Measurements from ENCODE around the gene FAM200A. TPM values are rescaled to one million over a fixed set of nuclear protein-coding genes. Genes with fewer than 3 reads are reported as not detected.

Gene FAM200A
- total and polyA plus RNA-seq, 7 experiments from 2014 or later, result 1.9 to 13.6 (median 5.9) TPM

DNA sequence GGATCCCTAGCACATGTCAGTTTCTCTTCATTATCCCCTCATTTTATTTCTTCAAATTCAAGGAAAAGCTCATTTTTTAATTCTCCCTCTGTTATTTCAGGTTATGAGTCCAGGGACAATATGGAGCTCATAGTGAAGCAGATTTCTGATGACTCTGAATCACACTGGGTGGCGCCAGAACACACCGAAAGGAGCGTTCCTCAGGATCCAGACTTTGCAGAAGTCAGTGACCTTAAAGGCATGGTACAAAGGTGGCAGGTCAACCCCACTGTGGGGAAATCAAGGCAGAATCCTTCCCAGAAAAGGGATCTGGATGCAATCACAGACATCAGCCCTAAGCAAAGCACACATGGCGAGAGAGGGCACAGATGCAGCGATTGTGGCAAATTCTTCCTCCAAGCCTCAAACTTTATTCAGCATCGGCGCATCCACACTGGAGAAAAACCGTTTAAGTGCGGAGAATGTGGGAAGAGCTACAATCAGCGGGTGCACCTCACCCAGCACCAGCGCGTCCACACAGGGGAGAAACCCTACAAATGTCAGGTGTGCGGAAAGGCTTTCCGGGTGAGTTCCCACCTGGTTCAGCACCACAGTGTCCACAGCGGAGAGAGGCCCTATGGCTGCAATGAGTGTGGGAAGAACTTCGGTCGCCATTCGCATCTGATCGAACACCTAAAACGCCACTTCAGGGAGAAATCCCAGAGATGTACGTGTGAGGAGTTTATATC lies 26.0 kb downstream of the FAM200A start:
- intact Hi-C loops (cut with micrococcal nuclease), result loop anchor here in 1 of 2 donors (2.0 kb wide), 3 partner anchors 55 to 465 kb away; no protein-coding TSS in a partner anchor
- Histone ChIP-seq H3K4me1 (ENCODE audit: control insufficient read depth in 2 of 2, insufficient read depth in 2 of 2, low read length in 2 of 2) (no peaks in the 10 kb centered on the region), H3K27me3 (ENCODE audit: control insufficient read depth in 2 of 2, insufficient read depth in 2 of 2, low read length in 2 of 2) (no peaks in the 10 kb centered on the region), H3K9me3 (ENCODE audit: control insufficient read depth in 2 of 3, low read length in 3 of 3) (peaks cover 0 to 4% (median 1%) of the 10 kb centered on the region in 3 experiments), H3K36me3 (ENCODE audit: control insufficient read depth in 2 of 3, insufficient read depth in 3 of 3, low read length in 3 of 3) (peaks cover 0 to 36% (median 0%) of the 10 kb centered on the region in 3 experiments), H3K4me3 (ENCODE audit: low read length) (no peak overlapping the region), H3K27ac (ENCODE audit: low read depth, low read length) (no peak overlapping the region)
- POLR2A ChIA-PET, result interaction anchor here (0.6 to 0.7 kb wide), 3 partner anchors 16 to 98 kb away, joined by 3 read pairs; partner anchors contain the start of gene ZKSCAN5
- ATAC-seq (peak; percentile 53), DNase-seq (peak in 3 of 9 donors; percentile 7 to 23 (median 21))
- Mint-ChIP-seq H3K9me3 (peaks cover 0 to 31% (median 16%) of the 10 kb centered on the region in 11 donors), H3K36me3 (peaks cover 12 to 69% (median 43%) of the 10 kb centered on the region in 5 donors), H3K27ac (peak overlapping the region in 5 of 9 donors; percentile 3 to 74 (median 32)), H3K4me1 (peaks cover 0 to 6% (median 0%) of the 10 kb centered on the region in 7 donors), H3K27me3 (no peaks in the 10 kb centered on the region), H3K4me3 (no peak overlapping the region)
- CTCF ChIA-PET, result interaction anchor here (0.9 to 1.2 kb wide), 5 partner anchors 55 to 469 kb away, joined by 3 to 5 read pairs (median 3); no protein-coding TSS in a partner anchor

DNA sequence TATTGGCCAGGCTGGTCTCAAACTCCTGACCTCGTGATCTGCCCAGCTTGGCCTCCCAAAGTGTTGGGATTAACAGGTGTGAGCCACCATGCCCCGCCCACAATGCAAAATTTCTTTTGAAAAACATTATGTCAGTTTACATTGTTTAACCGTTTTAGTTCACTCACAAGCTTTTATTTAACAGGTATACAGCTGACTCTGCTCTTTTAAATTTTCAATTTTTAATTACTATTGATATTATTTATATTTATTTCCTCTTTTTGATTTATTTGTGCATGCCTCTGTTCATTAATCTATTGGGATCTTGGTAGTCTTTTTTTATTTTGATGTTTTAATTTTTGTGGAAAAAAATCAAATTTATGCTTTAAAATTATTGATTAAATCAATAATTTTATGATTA lies 30.5 kb downstream of the FAM200A start:
- no peak for ATAC-seq
- Histone ChIP-seq H3K36me3 (ENCODE audit: control insufficient read depth in 2 of 3, insufficient read depth in 3 of 3, low read length in 3 of 3) (peaks cover 0 to 28% (median 5%) of the 10 kb centered on the region in 3 experiments), H3K9me3 (ENCODE audit: control insufficient read depth in 2 of 3, low read length in 3 of 3) (no peaks in the 10 kb centered on the region), H3K27me3 (ENCODE audit: control insufficient read depth in 2 of 2, insufficient read depth in 2 of 2, low read length in 2 of 2) (no peaks in the 10 kb centered on the region), H3K4me1 (ENCODE audit: control insufficient read depth in 2 of 2, insufficient read depth in 2 of 2, low read length in 2 of 2) (no peaks in the 10 kb centered on the region), H3K27ac (ENCODE audit: low read depth, low read length) (no peak overlapping the region), H3K4me3 (ENCODE audit: low read length) (no peak overlapping the region)
- H3K4me3 Mint-ChIP-seq, result no peak overlapping the region
- intact Hi-C loops (cut with micrococcal nuclease), result no loop called here
- H3K27me3 Mint-ChIP-seq, result no peaks in the 10 kb centered on the region
- peaks cover 13 to 48% (median 26%) of the 10 kb centered on the region in 5 donors for H3K36me3 Mint-ChIP-seq
- ChIA-PET CTCF (no interaction called here), POLR2A (no interaction called here)
- no peak for DNase-seq
- peaks cover 0 to 8% (median 0%) of the 10 kb centered on the region in 11 donors for H3K9me3 Mint-ChIP-seq
- H3K27ac Mint-ChIP-seq, result no peak overlapping the region
- peaks cover 0 to 6% (median 0%) of the 10 kb centered on the region in 7 donors for H3K4me1 Mint-ChIP-seq

DNA sequence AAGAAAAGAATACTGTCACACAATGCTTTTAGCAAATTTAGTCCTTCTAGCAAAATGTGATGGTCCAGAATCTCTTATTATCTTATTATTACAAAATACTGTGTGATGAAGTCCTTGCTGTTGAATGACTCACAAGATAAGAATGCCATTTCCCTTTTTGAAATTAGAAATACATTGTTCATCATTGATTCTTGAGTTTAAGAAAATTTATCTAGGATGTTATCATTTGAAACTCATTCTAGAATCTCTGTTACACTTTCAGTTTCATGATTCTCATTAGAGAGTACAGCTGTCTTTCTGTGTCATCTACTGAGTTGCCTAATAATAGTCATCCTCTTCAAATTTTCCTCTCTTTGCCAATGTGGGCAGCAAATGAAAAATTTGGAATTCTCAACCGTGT lies 37.9 kb downstream of the FAM200A start:
- DNase-seq (no peak), ATAC-seq (no peak)
- H3K27ac Mint-ChIP-seq, result no peak overlapping the region
- Histone ChIP-seq H3K4me3 (ENCODE audit: low read length) (no peak overlapping the region), H3K27ac (ENCODE audit: low read depth, low read length) (no peak overlapping the region), H3K36me3 (ENCODE audit: control insufficient read depth in 2 of 3, insufficient read depth in 3 of 3, low read length in 3 of 3) (peaks cover 0 to 46% (median 9%) of the 10 kb centered on the region in 3 experiments), H3K27me3 (ENCODE audit: control insufficient read depth in 2 of 2, insufficient read depth in 2 of 2, low read length in 2 of 2) (no peaks in the 10 kb centered on the region), H3K9me3 (ENCODE audit: control insufficient read depth in 2 of 3, low read length in 3 of 3) (no peaks in the 10 kb centered on the region), H3K4me1 (ENCODE audit: control insufficient read depth in 2 of 2, insufficient read depth in 2 of 2, low read length in 2 of 2) (no peaks in the 10 kb centered on the region)
- H3K9me3 Mint-ChIP-seq, result no peaks in the 10 kb centered on the region
- POLR2A ChIA-PET, result interaction anchor here (1.6 kb wide), 1 partner anchor 10 kb away, joined by 4 read pairs; the partner anchor contains the start of gene ZKSCAN5
- no peaks in the 10 kb centered on the region for H3K27me3 Mint-ChIP-seq
- H3K4me1 Mint-ChIP-seq, result peaks cover 0 to 17% (median 9%) of the 10 kb centered on the region in 7 donors
- H3K4me3 Mint-ChIP-seq, result no peak overlapping the region
- CTCF ChIA-PET, result no interaction called here
- peaks cover 7 to 28% (median 15%) of the 10 kb centered on the region in 5 donors for H3K36me3 Mint-ChIP-seq
- intact Hi-C loops (cut with micrococcal nuclease), result no loop called here

DNA sequence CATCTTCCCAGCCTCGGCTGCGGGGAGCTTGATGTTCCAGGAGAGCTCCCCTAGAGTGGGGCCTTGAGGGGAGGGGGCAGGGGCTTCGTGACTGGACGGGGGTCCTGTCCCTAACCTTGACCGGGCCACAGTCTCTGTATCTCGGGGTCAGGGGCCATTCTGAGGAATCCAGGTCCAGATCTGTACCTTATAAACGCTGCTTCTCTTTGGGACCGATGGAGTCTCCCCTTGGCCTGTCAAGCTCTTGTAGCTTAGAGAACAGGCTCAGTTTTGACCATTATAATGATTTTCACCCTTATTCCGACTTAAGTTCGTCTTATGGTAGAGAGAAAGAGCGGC lies 46.6 kb downstream of the FAM200A start:
- Histone ChIP-seq H3K36me3 (ENCODE audit: control insufficient read depth in 2 of 3, insufficient read depth in 3 of 3, low read length in 3 of 3) (peaks cover 0 to 7% (median 0%) of the 10 kb centered on the region in 3 experiments), H3K27me3 (ENCODE audit: control insufficient read depth in 2 of 2, insufficient read depth in 2 of 2, low read length in 2 of 2) (no peaks in the 10 kb centered on the region), H3K27ac (ENCODE audit: low read depth, low read length) (peak overlapping the region; percentile 88), H3K4me3 (ENCODE audit: low read length) (peak overlapping the region; percentile 98), H3K9me3 (ENCODE audit: control insufficient read depth in 2 of 3, low read length in 3 of 3) (no peaks in the 10 kb centered on the region), H3K4me1 (ENCODE audit: control insufficient read depth in 2 of 2, insufficient read depth in 2 of 2, low read length in 2 of 2) (peaks cover 13 to 27% of the 10 kb centered on the region in 2 donors)
- Mint-ChIP-seq H3K4me1 (peaks cover 20 to 38% (median 30%) of the 10 kb centered on the region in 7 donors), H3K27ac (peak overlapping the region; percentile 68 to 99 (median 97)), H3K27me3 (no peaks in the 10 kb centered on the region), H3K9me3 (peaks cover 0 to 2% (median 0%) of the 10 kb centered on the region in 11 donors), H3K4me3 (peak overlapping the region; percentile 84 to 100 (median 96)), H3K36me3 (peaks cover 0 to 14% (median under 1%) of the 10 kb centered on the region in 5 donors)
- CTCF ChIA-PET, result interaction anchor here (1.0 kb wide), 1 partner anchor 27 kb away, joined by 3 read pairs; no protein-coding TSS in a partner anchor
- intact Hi-C loops (cut with micrococcal nuclease), result loop anchor here (2.0 to 10.0 kb wide), 9 partner anchors 120 to 924 kb away; partner anchors contain the start of genes ZNF3 (in 2 of the 2), ARPC1B (in 1 of the 2), COPS6 (in 1 of the 2) and MEPCE (in 1 of the 2)
- ATAC-seq (no peak), DNase-seq (peak in 1 of 9 donors; percentile 17)
- POLR2A ChIA-PET, result interaction anchor here (0.6 to 3.5 kb wide), 19 partner anchors 9 to 615 kb away, joined by 3 to 52 read pairs (median 6); partner anchors contain the start of genes AP4M1, ATP5MF, BUD31 and CPSF4

DNA sequence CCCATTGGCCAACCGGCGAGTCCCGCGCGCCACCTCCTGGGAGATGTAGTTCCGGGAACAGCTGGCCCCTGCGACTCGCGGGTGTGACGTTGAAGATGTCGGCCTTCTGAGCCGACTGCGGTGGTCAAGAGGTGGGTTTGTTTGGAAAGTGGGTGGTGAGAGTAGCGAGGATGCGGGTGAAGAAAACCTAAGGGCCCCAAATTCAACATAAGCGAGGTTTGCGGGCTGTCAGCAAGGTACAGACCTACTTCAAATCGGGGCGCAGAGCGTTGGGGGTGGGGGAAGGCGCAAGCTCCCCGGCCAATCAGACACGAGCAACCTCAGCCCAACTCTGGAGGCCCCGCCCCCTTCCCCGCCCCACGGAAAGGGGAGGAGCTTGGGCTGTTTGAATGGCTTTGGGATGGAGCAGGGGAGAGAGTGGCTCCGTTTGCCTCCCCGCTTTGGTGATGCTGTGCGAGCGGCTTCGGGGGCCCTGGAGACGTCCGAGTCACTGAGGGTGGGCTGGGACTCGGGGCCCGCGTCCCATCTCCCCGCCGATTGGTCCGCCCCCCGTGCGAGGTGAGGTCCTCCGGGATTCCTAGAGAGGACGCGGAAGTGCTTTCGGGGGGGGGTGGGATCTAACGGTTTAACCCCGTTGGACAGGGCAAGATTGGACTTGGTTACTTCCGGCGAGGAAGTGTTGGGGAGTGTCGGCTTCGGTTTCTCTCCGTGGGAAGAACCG lies 47.2 kb downstream of the FAM200A start, which contains the start of gene ZKSCAN5:
ZKSCAN5 (plus strand) TSS at position 60 of the 721 bp plus-strand sequence. CDS start 1,383 bp downstream, outside the sequence.
- peak within 1 kb of the TSS; percentile 98 for H3K4me3 ChIP-seq (ENCODE audit: low read length)
- Mint-ChIP-seq H3K27me3 (no peaks in the 10 kb centered on the region), H3K4me3 (peak within 1 kb of the TSS; percentile 84 to 100 (median 96)), H3K9me3 (peaks cover 0 to 3% (median 0%) of the 10 kb centered on the region in 11 donors), H3K27ac (peak within 1 kb of the TSS; percentile 68 to 99 (median 97)), H3K36me3 (peaks cover 0 to 16% (median 5%) of the 10 kb centered on the region in 5 donors), H3K4me1 (peaks cover 20 to 41% (median 30%) of the 10 kb centered on the region in 7 donors)
- peak within 1 kb of the TSS; percentile 88 for H3K27ac ChIP-seq (ENCODE audit: low read depth, low read length)
- intact Hi-C loops (cut with micrococcal nuclease), result loop anchor here (1.0 to 10.0 kb wide), 21 partner anchors 32 to 1333 kb away; partner anchors contain the start of genes ATP5MF (in 2 of the 2), FAM200A (in 2 of the 2), SMURF1 (in 2 of the 2) and ZNF3 (in 2 of the 2)
- no peaks in the 10 kb centered on the region for H3K27me3 ChIP-seq (ENCODE audit: control insufficient read depth in 2 of 2, insufficient read depth in 2 of 2, low read length in 2 of 2)
- H3K36me3 ChIP-seq (ENCODE audit: control insufficient read depth in 2 of 3, insufficient read depth in 3 of 3, low read length in 3 of 3), result peaks cover 0 to 12% (median 0%) of the 10 kb centered on the region in 3 experiments
- peak; percentile 93 to 98 (median 97) for DNase-seq
- H3K9me3 ChIP-seq (ENCODE audit: control insufficient read depth in 2 of 3, low read length in 3 of 3), result no peaks in the 10 kb centered on the region
- ChIA-PET CTCF (interaction anchor here (1.0 kb wide), 2 partner anchors 28 to 75 kb away, joined by 3 to 4 read pairs; no protein-coding TSS in a partner anchor), POLR2A (interaction anchor here (0.6 to 3.5 kb wide), 26 partner anchors 9 to 645 kb away, joined by 3 to 52 read pairs (median 6); partner anchors contain the start of genes AP4M1, ATP5MF, BUD31 and CPSF4)
- peak; percentile 93 for ATAC-seq
- peaks cover 13 to 27% of the 10 kb centered on the region in 2 donors for H3K4me1 ChIP-seq (ENCODE audit: control insufficient read depth in 2 of 2, insufficient read depth in 2 of 2, low read length in 2 of 2)

Data from naive thymus-derived CD4-positive, alpha-beta T cell (primary cell).